ENCODE results near the gene NUPR2. TPM values are rescaled to one million over a fixed set of nuclear protein-coding genes. Genes with fewer than 3 reads are reported as not detected.
"Not testable (repeated sequence)": the region's sequence is repeated elsewhere in the genome, so short reads cannot be mapped to it uniquely, and the experiment has no call there.

The NUPR2 gene
- total RNA-seq: not detected
- not detected for polyA plus RNA-seq
- long read RNA-seq, donor 1: 0 reads
- long read RNA-seq, donor 2: 0 reads
- long read RNA-seq, donor 3: 0 reads

GRCh38 chr7:56115852-56116538 lies at the start of gene NUPR2:
TSS of gene NUPR2 (minus strand) at chr7:56116417. CDS start at chr7:56116314, 103 bp downstream.
- Histone ChIP-seq H3K27ac (no peak within 1 kb of the TSS), H3K36me3 (no peaks in the 10 kb centered on the region), H3K9me3 (no peaks in the 10 kb centered on the region), H3K4me3 (peak within 1 kb of the TSS in 3 of 12 donors; percentile 6 to 25 (median 10)), H3K27me3 (peaks cover 8 to 31% (median 10%) of the 10 kb centered on the region in 9 donors), H3K4me1 (peaks cover 0 to 6% (median 0%) of the 10 kb centered on the region in 12 donors)
- DNase-seq (no peak), ATAC-seq (no peak)
- TF ChIP-seq CTCF (IDR thresholded peaks at IDR 0.05) (no peak), POLR2A (IDR thresholded peaks at IDR 0.05) (no peak)
- intact Hi-C loops (cut with DNase I): no loop called here
- 5 to 11% (median 5%) methylated on average over 14 to 65 of the region's 65 CpGs for WGBS, 4 donors

GRCh38 chr7:56157238-56157790 lies 41.1 kb upstream of the NUPR2 start:
- no peaks in the 10 kb centered on the region for H3K27me3 ChIP-seq
- 0 to 3% (median 1%) methylated on average over 1 of the region's 1 CpG for WGBS, 4 donors
- no peak overlapping the region for H3K4me3 ChIP-seq
- peaks cover 0 to 20% (median 3%) of the 10 kb centered on the region in 12 donors for H3K9me3 ChIP-seq
- intact Hi-C loops (cut with DNase I): no loop called here
- H3K36me3 ChIP-seq: no peaks in the 10 kb centered on the region
- ATAC-seq: no peak
- H3K27ac ChIP-seq: no peak overlapping the region
- no peaks in the 10 kb centered on the region for H3K4me1 ChIP-seq
- TF ChIP-seq POLR2A (IDR thresholded peaks at IDR 0.05) (no peak), CTCF (IDR thresholded peaks at IDR 0.05) (no peak)
- DNase-seq: no peak

GRCh38 chr7:56131062-56131461 lies 14.8 kb upstream of the NUPR2 start:
- ATAC-seq: peak in 1 of 4 donors; percentile 39
- H3K4me3 ChIP-seq; H3K4me1 ChIP-seq; intact Hi-C loops (cut with DNase I); H3K36me3 ChIP-seq; H3K9me3 ChIP-seq; DNase-seq; H3K27me3 ChIP-seq: not testable (repeated sequence)
- WGBS, 4 donors: 54 to 70% (median 60%) methylated on average over 2 of the region's 2 CpGs
- peak overlapping the region in 1 of 12 donors; percentile 8 for H3K27ac ChIP-seq

GRCh38 chr7:56127241-56127975 lies 11.2 kb upstream of the NUPR2 start:
- no peak for DNase-seq
- Histone ChIP-seq H3K27ac (no peak overlapping the region), H3K27me3 (no peaks in the 10 kb centered on the region), H3K9me3 (no peaks in the 10 kb centered on the region), H3K4me3 (no peak overlapping the region), H3K4me1 (no peaks in the 10 kb centered on the region), H3K36me3 (no peaks in the 10 kb centered on the region)
- TF ChIP-seq POLR2A (IDR thresholded peaks at IDR 0.05): no peak
- 59 to 67% (median 67%) methylated on average over 7 of the region's 7 CpGs for WGBS, 4 donors
- no peak for ATAC-seq
- intact Hi-C loops (cut with DNase I): no loop called here

GRCh38 chr7:56125831-56126230 lies 9.6 kb upstream of the NUPR2 start:
- H3K4me3 ChIP-seq: no peak overlapping the region
- intact Hi-C loops (cut with DNase I): no loop called here
- WGBS, 4 donors: 80 to 83% (median 81%) methylated on average over 8 of the region's 8 CpGs
- DNase-seq (no peak), ATAC-seq (no peak)
- H3K27me3 ChIP-seq: no peaks in the 10 kb centered on the region
- H3K4me1 ChIP-seq: no peaks in the 10 kb centered on the region
- no peak overlapping the region for H3K27ac ChIP-seq
- no peaks in the 10 kb centered on the region for H3K9me3 ChIP-seq
- no peaks in the 10 kb centered on the region for H3K36me3 ChIP-seq
- TF ChIP-seq CTCF (IDR thresholded peaks at IDR 0.05): no peak

Measured in heart left ventricle (tissue), 16 donors.